ENCODE data around the gene SYN1. TPM values are rescaled to one million over a fixed set of nuclear protein-coding genes. Genes with fewer than 3 reads are reported as not detected.

The SYN1 gene
- total RNA-seq, 1 donor from 2014 or later: 13.9 TPM

DNA sequence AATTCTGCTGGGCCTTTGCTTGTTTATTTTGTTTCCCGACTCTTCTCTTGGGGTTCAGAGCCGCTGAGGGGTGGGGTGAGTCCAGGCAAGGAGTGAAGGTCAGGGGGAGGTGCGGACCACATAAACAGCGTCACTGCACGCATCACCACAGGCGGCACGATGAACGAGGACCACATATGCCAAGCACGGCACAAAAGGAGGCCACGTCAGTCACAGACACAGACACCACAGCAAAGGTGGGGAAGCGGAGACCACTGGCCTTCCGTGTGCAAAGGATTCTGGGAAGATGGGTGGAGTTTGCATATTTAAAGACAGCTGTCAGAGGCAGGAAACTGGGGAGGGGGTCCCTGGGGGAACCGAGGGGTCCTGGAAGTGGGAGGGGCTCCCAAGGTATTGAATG is 47.8 kb downstream of the SYN1 start:
- no peak for DNase-seq
- Histone ChIP-seq H3K4me3 (no peak overlapping the region), H3K27ac (replicated peaks) (no peak overlapping the region), H3K27me3 (ENCODE audit: low read depth) (no peaks in the 10 kb centered on the region), H3K4me1 (peaks cover 5% of the 10 kb centered on the region), H3K9me3 (replicated peaks) (no peaks in the 10 kb centered on the region), H3K36me3 (peaks cover 31% of the 10 kb centered on the region)
- TF ChIP-seq, protein P1, sequence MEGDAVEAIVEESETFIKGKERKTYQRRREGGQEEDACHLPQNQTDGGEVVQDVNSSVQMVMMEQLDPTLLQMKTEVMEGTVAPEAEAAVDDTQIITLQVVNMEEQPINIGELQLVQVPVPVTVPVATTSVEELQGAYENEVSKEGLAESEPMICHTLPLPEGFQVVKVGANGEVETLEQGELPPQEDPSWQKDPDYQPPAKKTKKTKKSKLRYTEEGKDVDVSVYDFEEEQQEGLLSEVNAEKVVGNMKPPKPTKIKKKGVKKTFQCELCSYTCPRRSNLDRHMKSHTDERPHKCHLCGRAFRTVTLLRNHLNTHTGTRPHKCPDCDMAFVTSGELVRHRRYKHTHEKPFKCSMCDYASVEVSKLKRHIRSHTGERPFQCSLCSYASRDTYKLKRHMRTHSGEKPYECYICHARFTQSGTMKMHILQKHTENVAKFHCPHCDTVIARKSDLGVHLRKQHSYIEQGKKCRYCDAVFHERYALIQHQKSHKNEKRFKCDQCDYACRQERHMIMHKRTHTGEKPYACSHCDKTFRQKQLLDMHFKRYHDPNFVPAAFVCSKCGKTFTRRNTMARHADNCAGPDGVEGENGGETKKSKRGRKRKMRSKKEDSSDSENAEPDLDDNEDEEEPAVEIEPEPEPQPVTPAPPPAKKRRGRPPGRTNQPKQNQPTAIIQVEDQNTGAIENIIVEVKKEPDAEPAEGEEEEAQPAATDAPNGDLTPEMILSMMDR (IDR thresholded peaks at IDR 0.05; ENCODE audit: borderline replicate concordance): no peak
- intact Hi-C loops (cut with micrococcal nuclease): no loop called here

DNA sequence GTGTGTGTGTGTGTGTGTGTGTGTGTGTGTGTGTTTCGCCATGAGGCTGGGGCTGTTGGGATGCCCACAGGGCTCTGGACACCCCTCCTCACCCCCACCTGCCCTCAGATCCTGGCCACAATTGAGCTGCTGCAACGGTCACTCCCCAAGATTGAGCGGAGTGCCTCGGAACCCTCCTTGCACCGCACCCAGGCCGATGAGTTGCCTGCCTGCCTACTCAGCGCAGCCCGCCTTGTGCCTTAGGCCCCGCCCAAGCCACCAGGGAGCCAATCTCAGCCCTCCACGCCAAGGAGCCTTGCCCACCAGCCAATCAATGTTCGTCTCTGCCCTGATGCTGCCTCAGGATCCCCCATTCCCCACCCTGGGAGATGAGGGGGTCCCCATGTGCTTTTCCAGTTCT is 48.4 kb downstream of the SYN1 start:
- H3K27ac ChIP-seq (replicated peaks): no peak overlapping the region
- peaks cover 36% of the 10 kb centered on the region for H3K36me3 ChIP-seq
- H3K4me1 ChIP-seq: peaks cover 5% of the 10 kb centered on the region
- no peak for DNase-seq
- H3K9me3 ChIP-seq (replicated peaks): no peaks in the 10 kb centered on the region
- no peak overlapping the region for H3K4me3 ChIP-seq
- no peaks in the 10 kb centered on the region for H3K27me3 ChIP-seq (ENCODE audit: low read depth)
- TF ChIP-seq, protein P1 (IDR thresholded peaks at IDR 0.05; ENCODE audit: borderline replicate concordance): no peak
- intact Hi-C loops (cut with micrococcal nuclease): no loop called here

DNA sequence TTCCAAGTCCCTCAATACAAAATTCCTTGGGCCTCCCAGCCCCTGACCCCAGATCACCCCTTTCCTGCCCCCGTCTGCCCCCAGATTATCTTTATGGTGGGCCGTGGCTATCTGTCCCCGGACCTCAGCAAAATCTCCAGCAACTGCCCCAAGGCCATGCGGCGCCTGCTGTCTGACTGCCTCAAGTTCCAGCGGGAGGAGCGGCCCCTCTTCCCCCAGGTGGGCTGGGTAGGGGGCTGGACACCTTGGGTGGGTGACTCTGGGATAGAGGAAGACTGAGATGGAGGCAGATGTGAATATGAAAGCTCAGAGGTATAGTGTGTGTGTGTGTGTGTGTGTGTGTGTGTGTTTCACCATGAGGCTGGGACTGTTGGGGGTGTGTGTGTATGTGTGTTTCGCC is 48.9 kb downstream of the SYN1 start:
- intact Hi-C loops (cut with micrococcal nuclease): no loop called here
- no peaks in the 10 kb centered on the region for H3K9me3 ChIP-seq (replicated peaks)
- TF ChIP-seq, protein P1 (IDR thresholded peaks at IDR 0.05; ENCODE audit: borderline replicate concordance): no peak
- H3K4me1 ChIP-seq: peaks cover 5% of the 10 kb centered on the region
- H3K27me3 ChIP-seq (ENCODE audit: low read depth): no peaks in the 10 kb centered on the region
- H3K4me3 ChIP-seq: no peak overlapping the region
- H3K36me3 ChIP-seq: peaks cover 39% of the 10 kb centered on the region
- no peak for DNase-seq
- no peak overlapping the region for H3K27ac ChIP-seq (replicated peaks)

DNA sequence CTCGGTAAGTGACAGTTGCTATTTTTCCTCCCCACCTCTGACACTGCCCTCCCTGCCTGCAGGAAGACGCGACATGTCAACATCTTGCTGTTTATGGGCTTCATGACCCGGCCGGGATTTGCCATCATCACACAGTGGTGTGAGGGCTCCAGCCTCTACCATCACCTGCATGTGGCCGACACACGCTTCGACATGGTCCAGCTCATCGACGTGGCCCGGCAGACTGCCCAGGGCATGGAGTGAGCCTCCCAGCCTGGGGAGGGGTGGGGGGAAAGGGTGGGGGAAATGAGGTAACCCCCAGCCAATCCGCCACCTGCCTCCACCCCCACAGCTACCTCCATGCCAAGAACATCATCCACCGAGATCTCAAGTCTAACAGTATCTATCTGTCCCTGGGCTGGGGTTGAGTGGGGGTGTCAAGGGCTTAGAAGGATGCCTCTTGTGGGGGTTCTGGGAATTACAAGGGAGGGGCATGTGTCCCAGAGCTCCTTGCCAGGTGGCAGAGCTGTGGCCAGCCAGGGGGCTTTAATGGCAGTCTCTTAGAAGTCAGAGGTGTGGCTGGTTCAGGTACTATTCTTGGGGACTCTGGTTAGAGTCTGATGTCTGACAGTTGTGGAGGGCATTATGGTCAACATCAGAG is 50.9 kb downstream of the SYN1 start:
- DNase-seq: no peak
- H3K4me3 ChIP-seq: no peak overlapping the region
- no peaks in the 10 kb centered on the region for H3K9me3 ChIP-seq (replicated peaks)
- H3K4me1 ChIP-seq: peaks cover 2% of the 10 kb centered on the region
- no peaks in the 10 kb centered on the region for H3K27me3 ChIP-seq (ENCODE audit: low read depth)
- H3K27ac ChIP-seq (replicated peaks): no peak overlapping the region
- intact Hi-C loops (cut with micrococcal nuclease): no loop called here
- TF ChIP-seq, protein P1 (IDR thresholded peaks at IDR 0.05; ENCODE audit: borderline replicate concordance): peak; percentile 42
- peaks cover 56% of the 10 kb centered on the region for H3K36me3 ChIP-seq

DNA sequence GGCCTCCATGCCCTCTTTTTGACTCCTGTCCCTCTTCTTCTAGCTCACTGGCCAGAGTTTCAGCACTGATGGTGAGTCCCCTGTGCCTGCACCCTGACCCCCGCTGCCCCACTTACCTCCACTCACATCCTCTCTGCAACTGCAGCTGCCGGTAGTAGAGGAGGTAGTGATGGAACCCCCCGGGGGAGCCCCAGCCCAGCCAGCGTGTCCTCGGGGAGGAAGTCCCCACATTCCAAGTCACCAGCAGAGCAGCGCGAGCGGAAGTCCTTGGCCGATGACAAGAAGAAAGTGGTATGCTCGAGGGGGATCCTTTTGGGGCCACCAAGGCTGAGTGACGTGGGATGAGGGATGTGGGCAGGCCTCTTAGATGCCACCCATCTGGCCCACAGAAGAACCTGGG is 52.8 kb downstream of the SYN1 start:
- H3K4me1 ChIP-seq: peaks cover 17% of the 10 kb centered on the region
- TF ChIP-seq, protein P1 (IDR thresholded peaks at IDR 0.05; ENCODE audit: borderline replicate concordance): no peak
- no peak overlapping the region for H3K4me3 ChIP-seq
- intact Hi-C loops (cut with micrococcal nuclease): no loop called here
- no peak overlapping the region for H3K27ac ChIP-seq (replicated peaks)
- no peak for DNase-seq
- peaks cover 61% of the 10 kb centered on the region for H3K36me3 ChIP-seq
- no peaks in the 10 kb centered on the region for H3K9me3 ChIP-seq (replicated peaks)
- no peaks in the 10 kb centered on the region for H3K27me3 ChIP-seq (ENCODE audit: low read depth)
